SH-SY5Y (cell line): ENCODE measurements around the gene NAP1L5.
A peak's percentile ranks its signal among the peaks of the same experiment; 100 is the strongest.

Source experiments
- GATA2 ChIP-seq: IDR thresholded peaks from 2 replicates; pipeline ENCODE4 v1.6.1; 2011; ENCODE audit warnings: mild to moderate bottlenecking, low read depth, low read length
- GATA3 ChIP-seq: IDR thresholded peaks from 2 replicates; pipeline ENCODE4 v1.6.1; 2011; ENCODE audit warnings: low read depth, mild to moderate bottlenecking, low read length, moderate library complexity

Gene NAP1L5

GRCh38 chr4:88705805-88706492, 8.3 kb upstream of the NAP1L5 start:
- TF ChIP-seq GATA3: no peak
- no peak for TF ChIP-seq GATA2

- no peak for TF ChIP-seq GATA3
- no peak for TF ChIP-seq GATA2
Measured at GRCh38 chr4:88705223-88705622, 7.6 kb upstream of the NAP1L5 start.

- TF ChIP-seq GATA3 (no peak), GATA2 (no peak)
Measured at GRCh38 chr4:88702782-88703181, 5.2 kb upstream of the NAP1L5 start.

GRCh38 chr4:88698519-88698918, 890 bp upstream of the NAP1L5 start:
- TF ChIP-seq GATA2: no peak
- TF ChIP-seq GATA3: no peak

- TF ChIP-seq GATA3: no peak
- TF ChIP-seq GATA2: 0 out of 2 replicates have a peak, but pooled peaks have one; percentile 16
Measured at GRCh38 chr4:88697141-88697540, 488 bp downstream of the NAP1L5 start.

- TF ChIP-seq GATA2 (no peak), GATA3 (no peak)
Measured at GRCh38 chr4:88696630-88697029, 999 bp downstream of the NAP1L5 start.

GRCh38 chr4:88693792-88694191, 3.8 kb downstream of the NAP1L5 start:
- TF ChIP-seq GATA3 (no peak), GATA2 (no peak)

- TF ChIP-seq GATA2 (no peak), GATA3 (no peak)
Measured at GRCh38 chr4:88690355-88690754, 7.3 kb downstream of the NAP1L5 start.

GRCh38 chr4:88681209-88681608, 16.4 kb downstream of the NAP1L5 start:
- TF ChIP-seq GATA2: no peak
- no peak for TF ChIP-seq GATA3

- no peak for TF ChIP-seq GATA2
- TF ChIP-seq GATA3: no peak
Measured at GRCh38 chr4:88675543-88675942, 22.1 kb downstream of the NAP1L5 start.

GRCh38 chr4:88674979-88675378, 22.6 kb downstream of the NAP1L5 start:
- no peak for TF ChIP-seq GATA2
- TF ChIP-seq GATA3: no peak

GRCh38 chr4:88674565-88674964, 23.1 kb downstream of the NAP1L5 start:
- TF ChIP-seq GATA2 (no peak), GATA3 (no peak)

GRCh38 chr4:88673886-88674285, 23.7 kb downstream of the NAP1L5 start:
- TF ChIP-seq GATA3 (no peak), GATA2 (no peak)

- TF ChIP-seq GATA2 (no peak), GATA3 (no peak)
Measured at GRCh38 chr4:88672987-88673386, 24.6 kb downstream of the NAP1L5 start.

GRCh38 chr4:88661739-88662138, 35.9 kb downstream of the NAP1L5 start:
- TF ChIP-seq GATA3 (no peak), GATA2 (no peak)
